ENCODE data around the gene TMTC1.

- TF ChIP-seq, protein P1, sequence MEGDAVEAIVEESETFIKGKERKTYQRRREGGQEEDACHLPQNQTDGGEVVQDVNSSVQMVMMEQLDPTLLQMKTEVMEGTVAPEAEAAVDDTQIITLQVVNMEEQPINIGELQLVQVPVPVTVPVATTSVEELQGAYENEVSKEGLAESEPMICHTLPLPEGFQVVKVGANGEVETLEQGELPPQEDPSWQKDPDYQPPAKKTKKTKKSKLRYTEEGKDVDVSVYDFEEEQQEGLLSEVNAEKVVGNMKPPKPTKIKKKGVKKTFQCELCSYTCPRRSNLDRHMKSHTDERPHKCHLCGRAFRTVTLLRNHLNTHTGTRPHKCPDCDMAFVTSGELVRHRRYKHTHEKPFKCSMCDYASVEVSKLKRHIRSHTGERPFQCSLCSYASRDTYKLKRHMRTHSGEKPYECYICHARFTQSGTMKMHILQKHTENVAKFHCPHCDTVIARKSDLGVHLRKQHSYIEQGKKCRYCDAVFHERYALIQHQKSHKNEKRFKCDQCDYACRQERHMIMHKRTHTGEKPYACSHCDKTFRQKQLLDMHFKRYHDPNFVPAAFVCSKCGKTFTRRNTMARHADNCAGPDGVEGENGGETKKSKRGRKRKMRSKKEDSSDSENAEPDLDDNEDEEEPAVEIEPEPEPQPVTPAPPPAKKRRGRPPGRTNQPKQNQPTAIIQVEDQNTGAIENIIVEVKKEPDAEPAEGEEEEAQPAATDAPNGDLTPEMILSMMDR (IDR thresholded peaks at IDR 0.05; ENCODE audit: low read depth, low read length): no peak
- no peak for TF ChIP-seq EZH2phosphoT487 (IDR thresholded peaks at IDR 0.05; ENCODE audit: low read depth)
Measured at GRCh38 chr12:29702972-29703371, 80.8 kb downstream of the TMTC1 start.

All from OCI-LY3 (cell line).